Thyroid gland (tissue), 4 donors: ENCODE results near the gene P3H3.

Experiments
- POLR2A ChIP-seq, 2 donors: fragments of 450-650 bp; IDR thresholded peaks; one replicate each; pipeline ENCODE4 v1.6.1; 2017; ENCODE audit warnings: antibody characterized with exemption in 2 of 2, mild to moderate bottlenecking in 2 of 2, moderate library complexity in 1 of 2
- TF ChIP-seq, protein P1 (sequence below), 6 experiments: fragments of 200-600 bp in 3 of 6; fragments of 450-650 bp in 3 of 6; sonication (generic) in 3 of 6; IDR thresholded peaks; one replicate each; pipeline ENCODE4 v1.5.1; 2016 to 2019; ENCODE audit warnings: antibody characterized with exemption in 6 of 6, mild to moderate bottlenecking in 2 of 6, inconsistent platforms in 1 of 6, moderate library complexity in 1 of 6

DNA sequence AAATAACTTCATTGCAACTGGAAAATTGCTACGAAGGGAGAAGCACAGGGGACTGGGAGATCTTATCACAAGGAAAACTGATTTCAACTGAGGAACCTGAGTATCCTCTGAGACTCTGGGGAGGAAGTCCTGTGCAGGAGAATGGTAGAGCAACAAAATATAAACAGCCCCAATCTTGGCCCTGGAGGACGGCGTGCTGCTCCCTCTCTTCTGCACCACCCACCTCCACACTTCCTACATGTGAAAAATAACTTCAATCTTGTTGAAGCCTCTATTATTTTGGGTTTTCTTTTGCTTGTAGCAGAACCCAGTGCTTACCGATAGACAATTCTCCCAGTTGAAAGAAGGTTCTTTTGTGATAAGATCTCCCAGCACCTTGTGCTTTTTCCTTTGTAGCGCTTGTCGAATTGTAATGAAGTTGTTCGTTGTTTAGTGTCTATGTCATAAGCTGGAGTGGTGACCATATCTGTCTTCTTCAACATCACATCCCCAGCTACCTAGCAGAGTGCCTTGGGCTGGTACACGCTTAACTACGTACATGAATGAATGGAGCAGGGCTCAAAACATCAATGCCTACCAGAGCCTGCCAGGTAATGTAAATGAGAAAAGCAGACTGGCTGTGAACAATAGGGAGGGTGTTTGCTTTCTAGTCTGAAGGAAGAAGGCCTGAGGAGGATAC is 41.7 kb upstream of the P3H3 start:
- TF ChIP-seq, protein P1, sequence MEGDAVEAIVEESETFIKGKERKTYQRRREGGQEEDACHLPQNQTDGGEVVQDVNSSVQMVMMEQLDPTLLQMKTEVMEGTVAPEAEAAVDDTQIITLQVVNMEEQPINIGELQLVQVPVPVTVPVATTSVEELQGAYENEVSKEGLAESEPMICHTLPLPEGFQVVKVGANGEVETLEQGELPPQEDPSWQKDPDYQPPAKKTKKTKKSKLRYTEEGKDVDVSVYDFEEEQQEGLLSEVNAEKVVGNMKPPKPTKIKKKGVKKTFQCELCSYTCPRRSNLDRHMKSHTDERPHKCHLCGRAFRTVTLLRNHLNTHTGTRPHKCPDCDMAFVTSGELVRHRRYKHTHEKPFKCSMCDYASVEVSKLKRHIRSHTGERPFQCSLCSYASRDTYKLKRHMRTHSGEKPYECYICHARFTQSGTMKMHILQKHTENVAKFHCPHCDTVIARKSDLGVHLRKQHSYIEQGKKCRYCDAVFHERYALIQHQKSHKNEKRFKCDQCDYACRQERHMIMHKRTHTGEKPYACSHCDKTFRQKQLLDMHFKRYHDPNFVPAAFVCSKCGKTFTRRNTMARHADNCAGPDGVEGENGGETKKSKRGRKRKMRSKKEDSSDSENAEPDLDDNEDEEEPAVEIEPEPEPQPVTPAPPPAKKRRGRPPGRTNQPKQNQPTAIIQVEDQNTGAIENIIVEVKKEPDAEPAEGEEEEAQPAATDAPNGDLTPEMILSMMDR (IDR thresholded peaks at IDR 0.05), result no peak
- no peak for TF ChIP-seq POLR2A (IDR thresholded peaks at IDR 0.05)
